Midbrain (tissue), 1 donor: ENCODE data around the gene LILRA6.
A peak's percentile ranks its signal among the peaks of the same experiment; 100 is the strongest.
"Not testable (repeated sequence)": the region's sequence is repeated elsewhere in the genome, so short reads cannot be mapped to it uniquely, and the experiment has no call there.

ENCODE experiments used
- DNase-seq: peaks from one replicate; lab custom pipeline; 2025; lab: John Stamatoyannopoulos, UW

LILRA6 gene

GRCh38 chr19:54262470-54262869 lies 19.9 kb upstream of the LILRA6 start:
- DNase-seq, result no peak

DNA sequence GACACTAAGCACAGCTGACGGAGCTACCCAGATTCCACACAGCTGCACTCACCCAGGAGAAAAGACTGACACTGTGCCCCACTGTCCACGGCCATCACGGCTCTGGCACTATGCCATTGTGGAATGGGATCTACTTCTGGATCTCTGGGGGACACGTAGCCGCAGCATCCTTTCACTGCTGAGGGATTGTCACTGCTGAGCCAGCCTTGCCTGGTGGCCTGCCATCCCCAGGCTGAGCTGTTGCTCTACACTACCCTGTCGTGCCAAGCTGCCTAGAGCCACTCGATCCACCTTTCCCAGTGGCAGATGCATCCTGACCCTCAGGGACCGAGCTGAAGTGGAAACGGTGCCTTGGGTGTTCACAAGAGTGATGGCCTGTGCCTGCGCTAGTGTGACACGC lies 19.5 kb upstream of the LILRA6 start:
- DNase-seq, result no peak

DNA sequence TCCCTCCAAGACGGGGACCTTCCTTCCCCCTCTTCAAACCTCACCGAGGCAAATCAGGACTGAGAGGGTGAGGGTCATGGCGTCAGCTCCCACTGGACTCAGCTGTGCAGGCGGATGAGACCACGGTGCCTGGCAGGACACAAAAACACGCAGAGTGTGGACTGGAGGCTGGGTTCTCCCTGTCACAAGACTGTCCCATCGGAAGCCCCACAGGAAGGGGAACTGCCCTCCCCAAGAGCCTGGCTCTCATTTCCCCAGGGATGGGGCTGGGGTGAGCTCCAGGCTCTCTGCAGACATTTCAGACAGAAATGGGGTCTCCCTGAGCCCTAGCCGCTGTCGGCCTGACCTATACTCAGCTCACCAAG lies 14.5 kb upstream of the LILRA6 start, which contains the start of gene LILRB5:
TSS of gene LILRB5 (minus strand) at position 158 of the 365 bp plus-strand sequence. CDS start at position 78, 80 bp downstream.
- no peak for DNase-seq

GRCh38 chr19:54256250-54257115 lies 13.9 kb upstream of the LILRA6 start:
- no peak for DNase-seq

DNA sequence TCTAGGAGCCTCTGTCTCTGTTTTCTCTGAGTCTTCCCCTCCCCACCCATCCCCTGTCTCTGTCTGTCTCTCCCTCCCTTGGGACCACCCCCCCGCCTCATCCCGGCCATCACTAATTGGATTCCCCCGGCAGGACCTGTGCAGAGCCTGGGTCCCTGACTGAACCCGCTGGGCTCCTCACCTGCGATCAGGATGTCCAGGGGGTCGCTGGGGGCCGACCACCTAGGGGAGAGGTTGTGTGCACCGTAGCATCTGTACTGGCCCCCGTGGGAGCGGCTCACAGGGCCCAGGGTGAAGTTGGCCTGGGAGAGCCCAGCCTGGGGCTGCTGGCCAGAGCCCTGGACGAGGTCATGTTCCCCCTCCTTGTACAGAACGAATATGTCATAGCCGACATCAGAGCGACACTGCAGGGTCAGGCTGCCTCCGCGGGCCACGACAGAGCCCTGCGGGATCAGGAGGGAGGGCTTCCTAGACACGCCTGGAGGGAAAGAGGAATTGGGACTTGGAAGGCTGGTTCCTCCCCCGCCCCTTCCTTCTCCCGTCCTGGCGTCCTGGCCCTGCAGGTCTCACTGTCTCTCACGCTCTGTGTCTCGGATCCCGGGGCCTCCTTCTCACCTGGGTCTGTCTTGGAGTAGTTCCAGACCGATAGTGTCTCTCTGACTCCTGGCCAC lies 12.7 kb upstream of the LILRA6 start:
- DNase-seq, result no peak

- DNase-seq, result no peak
Observed at GRCh38 chr19:54254195-54254906, 11.8 kb upstream of the LILRA6 start.

- DNase-seq, result no peak
Observed at GRCh38 chr19:54253331-54254194, 11.0 kb upstream of the LILRA6 start.

DNA sequence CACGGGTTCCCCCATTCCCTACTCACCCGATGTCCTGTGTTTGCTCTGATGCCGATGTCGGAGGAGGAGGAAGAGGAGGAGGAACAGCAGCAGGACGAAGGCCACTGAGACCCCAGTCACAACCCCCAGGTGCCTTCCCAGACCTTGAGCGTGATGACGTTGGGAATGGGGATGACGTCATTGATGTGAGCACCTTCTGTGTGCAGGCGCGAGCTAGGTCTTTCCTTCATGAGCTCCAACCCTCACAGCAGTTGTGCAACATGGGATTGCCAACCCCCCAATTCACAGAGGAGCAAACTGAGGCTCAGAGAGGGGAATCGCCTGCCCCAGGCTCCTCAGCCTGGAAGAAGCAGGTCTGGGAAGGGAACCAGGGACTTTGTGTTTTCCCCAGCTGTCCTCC lies 10.3 kb upstream of the LILRA6 start:
- DNase-seq, result no peak

GRCh38 chr19:54252243-54252642 lies 9.7 kb upstream of the LILRA6 start:
- DNase-seq, result no peak

- DNase-seq, result peak; percentile 41
Observed at GRCh38 chr19:54248016-54248601, 5.5 kb upstream of the LILRA6 start.

DNA sequence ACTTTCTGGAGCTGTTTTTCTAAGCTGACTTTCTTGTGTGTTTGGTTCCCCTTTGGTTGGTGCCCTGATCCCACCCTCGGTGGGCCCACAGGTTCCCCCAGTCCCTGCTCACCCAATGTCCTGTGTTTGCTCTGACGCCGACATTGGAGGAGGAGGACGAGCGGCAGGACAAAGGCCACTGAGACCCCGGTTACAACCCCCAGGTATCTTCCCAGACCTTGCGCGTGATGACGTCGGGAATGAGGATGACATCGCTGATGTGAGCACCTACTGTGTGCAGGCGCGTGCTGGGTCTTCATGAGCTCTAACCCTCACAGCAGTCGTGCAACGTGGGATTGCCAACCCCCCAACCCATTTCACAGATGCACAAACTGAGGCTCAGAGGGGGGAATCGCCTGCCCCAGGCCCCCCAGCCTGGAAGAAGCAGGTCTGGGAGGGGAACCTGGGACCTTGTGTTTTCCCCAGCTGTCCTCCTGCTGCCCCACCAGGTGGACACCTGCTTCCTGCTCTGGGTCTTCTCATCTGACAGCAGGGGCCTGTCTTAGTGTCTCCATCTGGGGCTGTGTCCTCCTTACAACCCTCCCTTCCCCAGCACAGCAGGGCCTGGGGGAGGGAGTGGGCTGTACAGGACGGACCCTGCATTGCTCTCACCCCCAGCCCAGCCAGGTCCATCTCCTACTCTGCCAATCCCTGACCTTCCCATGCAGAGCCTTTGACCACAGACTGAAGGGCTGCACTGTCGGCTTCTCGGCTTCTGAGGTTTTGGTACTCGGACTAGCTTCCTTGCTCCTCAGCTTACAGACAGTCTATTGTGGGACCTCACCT lies 4.7 kb upstream of the LILRA6 start:
- DNase-seq, result no peak

DNA sequence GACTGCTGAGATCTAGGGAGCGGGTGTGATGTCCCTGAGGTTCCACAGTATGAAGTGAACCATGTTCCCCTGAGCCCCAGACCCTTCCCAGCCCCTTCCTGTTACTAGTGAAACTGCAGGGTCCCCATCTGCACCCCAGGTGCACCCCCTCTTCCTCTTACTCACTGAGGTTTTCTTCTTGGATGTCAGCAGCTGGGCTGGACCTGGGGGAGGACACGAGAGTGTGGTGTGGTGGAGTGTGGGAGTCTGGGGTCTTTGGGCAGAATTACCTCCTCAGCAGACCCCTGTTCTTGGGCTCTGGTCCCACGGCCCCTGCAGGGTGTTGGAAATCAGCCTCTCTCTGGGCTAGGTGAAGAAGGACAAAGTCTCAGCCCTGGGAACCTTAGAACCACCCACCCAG lies 3.3 kb upstream of the LILRA6 start:
- no peak for DNase-seq

DNA sequence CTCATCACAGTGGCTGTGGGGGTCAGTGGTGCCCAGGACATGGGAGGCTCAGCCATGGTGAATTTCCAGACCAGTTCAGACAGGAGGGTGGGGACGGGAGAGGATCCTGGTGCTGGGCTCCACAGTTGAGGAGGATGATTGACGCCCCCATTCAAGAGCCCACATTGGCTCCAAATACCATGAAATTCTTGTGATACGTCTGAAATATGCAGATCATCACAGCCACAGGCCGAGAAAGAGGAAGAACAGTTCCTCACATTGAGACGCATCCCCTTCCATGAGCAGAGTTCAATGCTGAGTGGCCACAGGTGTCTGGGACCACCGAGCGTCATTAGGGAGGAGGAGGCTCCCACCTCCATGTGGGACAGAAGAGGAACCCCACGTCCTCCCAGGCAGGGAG lies 1.2 kb upstream of the LILRA6 start:
- DNase-seq, result not testable (repeated sequence)

- not testable (repeated sequence) for DNase-seq
Observed at GRCh38 chr19:54242234-54242633, 356 bp downstream of the LILRA6 start.

DNA sequence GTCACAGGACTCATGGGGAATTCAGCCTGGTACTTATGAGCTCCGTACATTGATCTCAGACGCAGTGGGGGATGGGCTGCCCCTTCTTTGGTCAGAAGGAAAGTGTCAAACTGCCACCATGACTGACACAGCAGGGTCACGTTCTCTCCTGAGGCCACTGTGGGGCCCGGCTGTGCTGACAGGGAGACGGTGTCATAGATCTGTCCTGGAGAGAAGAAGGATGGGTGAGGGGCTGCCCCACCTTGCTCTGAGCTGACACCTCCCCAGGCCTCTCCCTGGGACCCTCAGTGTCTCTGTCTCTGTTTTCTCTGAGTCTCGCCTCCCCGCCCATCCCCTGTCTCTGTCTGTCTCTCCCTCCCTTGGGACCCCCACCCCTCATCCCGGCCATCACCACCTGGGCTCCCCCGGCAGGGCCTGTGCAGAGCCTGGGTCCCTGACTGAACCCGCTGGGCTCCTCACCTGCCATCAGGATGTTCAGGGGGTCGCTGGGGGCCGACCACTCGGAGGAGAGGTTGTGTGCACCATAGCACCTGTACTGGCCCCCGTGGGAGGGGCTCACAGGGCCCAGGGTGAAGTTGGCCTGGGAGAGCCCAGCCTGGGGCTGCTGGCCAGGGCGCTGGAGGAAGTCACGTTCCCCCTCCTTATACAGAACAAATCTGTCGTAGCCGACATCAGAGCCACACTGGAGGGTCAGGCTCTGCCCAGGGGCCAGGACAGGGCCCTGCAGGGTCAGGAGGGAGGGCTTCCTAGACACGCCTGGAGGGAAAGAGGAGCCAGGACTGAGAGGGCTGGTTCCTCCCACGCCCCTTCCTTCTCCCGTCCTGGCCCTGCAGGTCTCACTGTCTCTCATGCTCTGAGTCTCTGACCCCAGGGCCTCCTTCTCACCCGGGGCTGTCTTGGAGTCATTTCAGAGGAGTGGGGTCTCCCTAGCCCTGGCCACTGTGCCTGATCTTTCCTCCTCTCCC lies 1.9 kb downstream of the LILRA6 start:
- not testable (repeated sequence) for DNase-seq

- DNase-seq, result not testable (repeated sequence)
Observed at GRCh38 chr19:54239491-54240371, 2.9 kb downstream of the LILRA6 start.

GRCh38 chr19:54233941-54234340 lies 8.6 kb downstream of the LILRA6 start:
- no peak for DNase-seq
